Gastrocnemius medialis (tissue), 4 donors: ENCODE data around the gene KDM4C. TPM values are rescaled to one million over a fixed set of nuclear protein-coding genes. Genes with fewer than 3 reads are reported as not detected.

ENCODE experiments used
- ATAC-seq, 2 donors: fragments of 150-250 bp; one replicate each; pipeline ENCODE4 v1.9.1; 2016
- DNase-seq, 2 donors: peaks; one replicate each; pipeline ENCODE4 v3.0.0-alpha.2; 2019
- H3K27ac ChIP-seq, 4 donors: fragments of 200-600 bp; sonication (generic); 1 replicate in 1 of 4; 2 replicates in 3 of 4; pipeline ENCODE4 v1.5.1; 2016 to 2018; ENCODE audit warnings: mild to moderate bottlenecking in 2 of 4, moderate library complexity in 1 of 4
- H3K27me3 ChIP-seq, 3 donors: fragments of 200-600 bp; sonication (generic) in 2 of 3; 1 replicate in 1 of 3; 2 replicates in 2 of 3; pipeline versions ENCODE4 v1.5.1 to v1.6.0; 2016 to 2019; ENCODE audit warnings: mild to moderate bottlenecking in 1 of 3, moderate library complexity in 1 of 3
- H3K36me3 ChIP-seq, 2 donors: fragments of 200-600 bp; sonication (generic) in 1 of 2; one replicate each; pipeline ENCODE4 v1.5.1; 2017 to 2018
- H3K4me1 ChIP-seq, 2 donors: fragments of 200-600 bp; sonication (generic) in 1 of 2; one replicate each; pipeline ENCODE4 v1.5.1; 2016 to 2017; ENCODE audit warnings: mild to moderate bottlenecking in 2 of 2
- H3K4me3 ChIP-seq, 4 donors: fragments of 200-600 bp; sonication (generic) in 3 of 4; 1 replicate in 1 of 4; 2 replicates in 3 of 4; pipeline ENCODE4 v1.5.1; 2016 to 2019; ENCODE audit warnings: mild to moderate bottlenecking in 2 of 4
- H3K9me3 ChIP-seq, 3 donors: fragments of 200-600 bp; sonication (generic) in 2 of 3; 1 replicate in 1 of 3; 2 replicates in 2 of 3; pipeline ENCODE4 v1.5.1; 2016 to 2019
- POLR2A ChIP-seq, 2 donors: fragments of 450-650 bp; IDR thresholded peaks; one replicate each; pipeline ENCODE4 v1.6.1; 2017; ENCODE audit warnings: antibody characterized with exemption in 2 of 2, mild to moderate bottlenecking in 2 of 2, moderate library complexity in 2 of 2
- in situ Hi-C, 4 donors: fragments of 200-750 bp; cut with MboI; loops; one replicate each; pipeline versions ENCODE4 v1.15.0 to v1.8.0; 2017; ENCODE audit warnings: low sequenced_read_pairs in 4 of 4
- intact Hi-C: fragments of 100-400 bp; cut with DNase I; formaldehyde crosslinking; loops from one replicate; pipeline ENCODE4 v1.15.1; 2023; ENCODE audit warnings: low total_unique reads
- total RNA-seq, 4 donors: library from RNA; depleted of rRNA; stranded (reverse); fragments of >200 nt; gene quantifications; one replicate each; pipeline versions ENCODE4 v1.1.0 to v1.2.3, GENCODE V29; 2016
- TF ChIP-seq, protein P1 (sequence below), 5 experiments: fragments of 450-650 bp in 3 of 5; fragments of 200-600 bp in 2 of 5; sonication (generic) in 2 of 5; IDR thresholded peaks in 4 of 5; conservative IDR thresholded peaks in 1 of 5; 1 replicate in 4 of 5; 2 replicates in 1 of 5; pipeline ENCODE4 v1.5.1; 2016 to 2019; ENCODE audit warnings: antibody characterized with exemption in 5 of 5, mild to moderate bottlenecking in 3 of 5, moderate library complexity in 3 of 5

Gene KDM4C
- total RNA-seq, 4 donors from 2014 or later, result 7.7 to 23.3 (median 10.0) TPM

DNA sequence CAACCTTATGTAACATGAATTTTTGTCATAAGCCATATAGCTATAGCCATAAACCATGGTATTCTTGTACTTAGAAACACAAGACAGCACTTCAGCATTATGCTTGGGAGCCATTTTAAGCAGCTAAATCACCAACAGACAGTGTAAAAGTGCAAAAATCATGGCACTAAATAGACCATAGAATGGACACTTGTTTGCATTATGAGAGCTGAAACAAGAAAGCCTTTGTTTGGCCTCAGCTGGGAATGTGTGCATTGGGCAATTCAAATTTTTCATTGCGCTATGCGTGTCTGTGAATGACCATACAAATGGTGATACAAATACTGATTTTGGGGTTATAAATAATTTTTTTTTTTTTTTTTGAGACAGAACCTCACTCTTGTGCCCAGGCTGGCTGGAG is 23.7 kb downstream of the KDM4C start:
- intact Hi-C loops, result no loop called here
- in situ Hi-C loops, result no loop called here
- peaks cover 34 to 38% of the 10 kb centered on the region in 2 donors for H3K4me1 ChIP-seq

DNA sequence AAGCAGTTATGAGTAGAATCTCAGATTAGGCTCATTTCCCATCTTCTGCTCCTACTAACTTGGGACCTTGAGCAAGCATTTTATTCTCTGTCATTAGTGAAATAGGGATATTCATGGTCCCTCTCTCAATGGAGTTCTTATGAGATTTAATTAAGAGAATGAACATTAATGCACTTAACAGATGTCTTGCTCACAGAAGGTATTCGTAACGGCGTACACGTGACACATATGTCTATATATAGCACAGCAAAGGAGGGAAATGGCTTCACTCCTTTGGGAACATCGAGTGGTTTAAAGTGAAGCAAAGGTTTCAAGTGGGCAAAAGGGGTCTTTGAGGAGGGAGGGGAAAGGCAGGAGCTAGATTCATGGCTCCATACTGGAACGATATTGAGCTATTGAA is 24.6 kb downstream of the KDM4C start:
- Histone ChIP-seq H3K9me3 (no peaks in the 10 kb centered on the region), H3K27me3 (no peaks in the 10 kb centered on the region), H3K27ac (no peak overlapping the region), H3K4me3 (no peak overlapping the region), H3K4me1 (peaks cover 34 to 42% of the 10 kb centered on the region in 2 donors), H3K36me3 (no peaks in the 10 kb centered on the region)
- TF ChIP-seq, protein P1, sequence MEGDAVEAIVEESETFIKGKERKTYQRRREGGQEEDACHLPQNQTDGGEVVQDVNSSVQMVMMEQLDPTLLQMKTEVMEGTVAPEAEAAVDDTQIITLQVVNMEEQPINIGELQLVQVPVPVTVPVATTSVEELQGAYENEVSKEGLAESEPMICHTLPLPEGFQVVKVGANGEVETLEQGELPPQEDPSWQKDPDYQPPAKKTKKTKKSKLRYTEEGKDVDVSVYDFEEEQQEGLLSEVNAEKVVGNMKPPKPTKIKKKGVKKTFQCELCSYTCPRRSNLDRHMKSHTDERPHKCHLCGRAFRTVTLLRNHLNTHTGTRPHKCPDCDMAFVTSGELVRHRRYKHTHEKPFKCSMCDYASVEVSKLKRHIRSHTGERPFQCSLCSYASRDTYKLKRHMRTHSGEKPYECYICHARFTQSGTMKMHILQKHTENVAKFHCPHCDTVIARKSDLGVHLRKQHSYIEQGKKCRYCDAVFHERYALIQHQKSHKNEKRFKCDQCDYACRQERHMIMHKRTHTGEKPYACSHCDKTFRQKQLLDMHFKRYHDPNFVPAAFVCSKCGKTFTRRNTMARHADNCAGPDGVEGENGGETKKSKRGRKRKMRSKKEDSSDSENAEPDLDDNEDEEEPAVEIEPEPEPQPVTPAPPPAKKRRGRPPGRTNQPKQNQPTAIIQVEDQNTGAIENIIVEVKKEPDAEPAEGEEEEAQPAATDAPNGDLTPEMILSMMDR (IDR thresholded peaks at IDR 0.05 in 4 of 5, conservative IDR thresholded peaks at IDR 0.05 in 1 of 5), result no peak
- no peak for TF ChIP-seq POLR2A (IDR thresholded peaks at IDR 0.05)
- intact Hi-C loops (loop anchor here (2.0 kb wide), 1 partner anchor 24 kb away; no protein-coding TSS in a partner anchor), in situ Hi-C loops (no loop called here)
- DNase-seq (no peak), ATAC-seq (peak in 1 of 2 donors; percentile 46)

More for the DNA sequence above, 23.7 kb downstream of the KDM4C start:
- Histone ChIP-seq H3K27ac (no peak overlapping the region), H3K9me3 (no peaks in the 10 kb centered on the region), H3K36me3 (no peaks in the 10 kb centered on the region), H3K4me3 (no peak overlapping the region), H3K27me3 (no peaks in the 10 kb centered on the region)
- DNase-seq (no peak), ATAC-seq (no peak)
- no peak for TF ChIP-seq POLR2A (IDR thresholded peaks at IDR 0.05)

DNA sequence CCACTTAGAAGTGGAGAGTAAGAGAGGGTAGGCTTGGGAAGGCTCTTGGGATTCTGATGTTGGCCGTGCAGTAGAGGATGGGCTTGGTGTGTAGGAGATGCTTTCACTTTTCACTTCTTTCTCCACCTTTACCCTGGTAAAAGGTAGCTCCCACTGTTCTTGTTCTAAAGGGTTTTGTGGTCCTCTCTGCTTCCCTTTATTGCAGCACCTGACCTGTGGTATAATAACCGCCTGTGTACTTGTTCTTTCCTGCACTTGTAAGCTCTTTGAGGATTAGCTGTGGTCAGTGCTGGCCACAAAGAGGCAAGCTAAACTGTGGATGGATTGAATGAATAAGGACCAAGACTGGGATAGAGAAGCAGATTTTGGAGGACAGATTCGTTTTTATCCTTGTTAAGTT is 25.2 kb downstream of the KDM4C start:
- Histone ChIP-seq H3K4me1 (peaks cover 40 to 48% of the 10 kb centered on the region in 2 donors), H3K36me3 (no peaks in the 10 kb centered on the region), H3K4me3 (no peak overlapping the region), H3K27me3 (no peaks in the 10 kb centered on the region), H3K9me3 (no peaks in the 10 kb centered on the region), H3K27ac (no peak overlapping the region)
- ATAC-seq (no peak), DNase-seq (no peak)
- TF ChIP-seq, protein P1 (IDR thresholded peaks at IDR 0.05 in 4 of 5, conservative IDR thresholded peaks at IDR 0.05 in 1 of 5), result no peak
- intact Hi-C loops, result loop anchor here (2.0 kb wide), 1 partner anchor 24 kb away; no protein-coding TSS in a partner anchor
- in situ Hi-C loops, result no loop called here

DNA sequence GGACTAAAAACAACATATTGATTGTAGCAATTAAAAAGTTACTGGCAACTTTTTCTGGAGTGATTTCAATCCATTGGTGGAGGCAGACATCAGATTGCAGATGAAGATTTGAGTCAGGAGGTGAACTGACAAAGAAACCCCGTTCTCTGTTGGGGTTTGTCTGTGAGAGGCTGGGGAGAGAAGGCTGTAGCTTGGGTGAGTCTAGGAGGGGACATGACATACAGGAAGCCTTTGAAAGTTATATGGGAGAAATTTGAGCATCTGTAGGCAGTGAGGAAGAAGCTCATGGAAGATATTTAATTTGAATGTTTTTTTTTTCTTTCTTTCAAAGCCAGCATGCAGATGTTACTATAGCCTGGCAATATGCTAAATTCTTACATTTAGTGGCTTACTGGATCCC is 26.0 kb downstream of the KDM4C start:
- Histone ChIP-seq H3K4me1 (peaks cover 48 to 54% of the 10 kb centered on the region in 2 donors), H3K4me3 (no peak overlapping the region), H3K9me3 (no peaks in the 10 kb centered on the region), H3K27ac (no peak overlapping the region), H3K36me3 (no peaks in the 10 kb centered on the region), H3K27me3 (no peaks in the 10 kb centered on the region)
- DNase-seq (no peak), ATAC-seq (no peak)
- in situ Hi-C loops (no loop called here), intact Hi-C loops (loop anchor here (2.0 kb wide), 1 partner anchor 25 kb away; no protein-coding TSS in a partner anchor)
- TF ChIP-seq, protein P1 (IDR thresholded peaks at IDR 0.05 in 4 of 5, conservative IDR thresholded peaks at IDR 0.05 in 1 of 5), result no peak
- no peak for TF ChIP-seq POLR2A (IDR thresholded peaks at IDR 0.05)

DNA sequence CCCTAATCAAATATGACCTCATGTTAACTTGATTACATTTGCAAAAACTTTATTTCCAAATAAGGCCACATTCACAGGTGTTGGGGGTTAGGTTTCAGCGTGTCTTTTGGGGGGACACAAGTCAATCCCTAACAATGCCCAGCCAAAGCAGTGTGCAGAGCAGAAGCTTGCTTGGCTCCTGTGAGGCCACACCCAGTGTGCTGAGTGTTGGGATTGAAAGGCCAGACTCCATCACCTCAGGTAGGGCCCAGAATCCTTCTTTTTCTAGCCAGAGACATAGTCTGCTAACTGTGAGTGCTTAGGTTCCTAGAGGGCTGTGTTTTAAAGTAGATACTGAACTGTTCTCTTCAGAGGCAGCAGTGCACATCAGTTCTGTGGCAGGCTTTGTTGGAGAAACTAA is 27.9 kb downstream of the KDM4C start:
- Histone ChIP-seq H3K36me3 (no peaks in the 10 kb centered on the region), H3K27me3 (no peaks in the 10 kb centered on the region), H3K4me1 (peaks cover 35 to 47% of the 10 kb centered on the region in 2 donors), H3K9me3 (no peaks in the 10 kb centered on the region), H3K4me3 (no peak overlapping the region), H3K27ac (no peak overlapping the region)
- DNase-seq (no peak), ATAC-seq (no peak)
- in situ Hi-C loops, result no loop called here
- no peak for TF ChIP-seq POLR2A (IDR thresholded peaks at IDR 0.05)
- intact Hi-C loops, result no loop called here

DNA sequence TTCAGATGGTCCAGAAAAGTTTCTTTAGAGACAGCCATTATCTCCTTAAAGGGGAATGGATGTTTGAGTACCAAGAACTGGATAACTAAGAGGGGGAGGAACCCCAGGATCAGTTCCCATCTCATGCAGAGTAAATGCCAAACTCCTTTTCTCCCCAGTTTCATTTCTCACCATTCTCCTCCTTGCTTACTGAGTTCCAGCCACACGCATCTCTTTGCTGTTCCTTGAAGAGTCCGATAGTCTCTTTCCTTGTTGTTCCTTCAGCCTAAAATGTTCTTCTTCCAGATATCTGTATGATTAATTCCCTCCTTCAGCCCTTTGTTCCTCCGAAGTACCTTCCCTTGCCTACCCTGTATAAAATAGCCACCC is 30.0 kb downstream of the KDM4C start:
- Histone ChIP-seq H3K27ac (peak overlapping the region in 3 of 4 donors; percentile 17 to 47 (median 35)), H3K4me1 (peaks cover 22 to 30% of the 10 kb centered on the region in 2 donors), H3K9me3 (no peaks in the 10 kb centered on the region), H3K36me3 (no peaks in the 10 kb centered on the region), H3K4me3 (no peak overlapping the region), H3K27me3 (no peaks in the 10 kb centered on the region)
- intact Hi-C loops, result no loop called here
- no peak for DNase-seq
- in situ Hi-C loops, result no loop called here
- no peak for ATAC-seq
- TF ChIP-seq POLR2A (IDR thresholded peaks at IDR 0.05), result no peak
- TF ChIP-seq, protein P1 (IDR thresholded peaks at IDR 0.05 in 4 of 5, conservative IDR thresholded peaks at IDR 0.05 in 1 of 5), result no peak
